PC-3 (cell line): ENCODE measurements around the gene CSNK2A2. TPM values are rescaled to one million over a fixed set of nuclear protein-coding genes. Genes with fewer than 3 reads are reported as not detected.

Experiments
- ATAC-seq: fragments of 200-7000 bp; cut with Tn5 transposase; 2 replicates; pipeline ENCODE4 v1.9.1; 2020; ENCODE audit warnings: mild to moderate bottlenecking, moderate library complexity
- BruUV-seq: library from RNA; stranded (reverse); fragments of 400-500 nt; replicated peaks from 2 replicates; lab custom pipeline; 2021; lab: Mats Ljungman, UMichigan
- CTCF ChIA-PET: fragments of 300-600 bp; sonication (Branson Sonifier 250); formaldehyde crosslinking; loops from one replicate; lab custom pipeline; 2022; ENCODE audit warnings: antibody characterized with exemption; lab: Charles Lee
- POLR2A ChIA-PET: fragments of 300-600 bp; sonication (Branson Sonifier 250); formaldehyde crosslinking; loops from one replicate; lab custom pipeline; 2022; ENCODE audit warnings: antibody characterized with exemption; ENCODE audit not compliant: unreplicated experiment; lab: Charles Lee
- DNase-seq: peaks from one replicate; pipeline ENCODE4 v3.0.0-alpha.2; 2015
- H2AFZ ChIP-seq: fragments of 300-600 bp; sonication (generic); 2 replicates; pipeline ENCODE4 v1.6.0; 2016; ENCODE audit warnings: antibody characterized with exemption, low read length
- H3F3A ChIP-seq: fragments of 300-600 bp; sonication (generic); one replicate; pipeline ENCODE4 v1.6.0; 2017; ENCODE audit warnings: antibody characterized with exemption, low read length, control low read depth, mild to moderate bottlenecking; ENCODE audit not compliant: unreplicated experiment
- H3K27ac ChIP-seq: fragments of 300-600 bp; sonication (generic); 2 replicates; pipeline ENCODE4 v1.5.1; 2016; ENCODE audit warnings: mild to moderate bottlenecking, low read length
- H3K27me3 ChIP-seq: fragments of 300-600 bp; sonication (generic); 2 replicates; pipeline ENCODE4 v1.6.1; 2016; ENCODE audit warnings: low read length, mixed read lengths
- H3K36me3 ChIP-seq: fragments of 300-600 bp; sonication (generic); 2 replicates; pipeline ENCODE4 v1.6.1; 2016; ENCODE audit warnings: low read depth, mixed run types, low read length, mixed read lengths
- H3K4me1 ChIP-seq: fragments of 300-600 bp; sonication (generic); 2 replicates; pipeline ENCODE4 v1.5.1; 2016; ENCODE audit warnings: low read length; ENCODE audit not compliant: insufficient read depth
- H3K4me2 ChIP-seq: fragments of 300-600 bp; sonication (generic); 2 replicates; pipeline ENCODE4 v1.6.0; 2016; ENCODE audit warnings: low read length
- H3K4me3 ChIP-seq: fragments of 300-600 bp; sonication (generic); 2 replicates; pipeline ENCODE4 v1.5.1; 2016; ENCODE audit warnings: mild to moderate bottlenecking, low read length, mixed read lengths
- H3K79me2 ChIP-seq: fragments of 300-600 bp; sonication (generic); 2 replicates; pipeline ENCODE4 v1.6.1; 2017; ENCODE audit warnings: low read length, mixed read lengths
- H3K9ac ChIP-seq: fragments of 300-600 bp; sonication (generic); 2 replicates; pipeline ENCODE4 v1.6.0; 2016; ENCODE audit warnings: mild to moderate bottlenecking, low read length
- H3K9me2 ChIP-seq: fragments of 300-600 bp; sonication (generic); replicated peaks from 2 replicates; pipeline ENCODE4 v1.6.1; 2016; ENCODE audit warnings: mixed run types, low read length, mixed read lengths
- H3K9me3 ChIP-seq: fragments of 300-600 bp; sonication (generic); 2 replicates; pipeline ENCODE4 v1.6.1; 2016; ENCODE audit warnings: low read length, mixed read lengths
- H4K20me1 ChIP-seq: fragments of 300-600 bp; sonication (generic); 2 replicates; pipeline ENCODE4 v1.6.1; 2016; ENCODE audit warnings: low read length, mixed read lengths
- EZH2 ChIP-seq: fragments of 300-600 bp; sonication (generic); IDR thresholded peaks from one replicate; pipeline ENCODE4 v1.6.1; 2017; ENCODE audit warnings: antibody characterized with exemption, mild to moderate bottlenecking, low read length; ENCODE audit not compliant: unreplicated experiment
- EZH2phosphoT487 ChIP-seq: fragments of 300-600 bp; sonication (generic); IDR thresholded peaks from 2 replicates; pipeline ENCODE4 v1.6.1; 2018; ENCODE audit warnings: mild to moderate bottlenecking, antibody characterized with exemption, low read length, borderline replicate concordance
- intact Hi-C: fragments of 100-400 bp; cut with micrococcal nuclease; formaldehyde crosslinking; loops from 2 replicates; pipeline ENCODE4 v1.9.0; 2023
- total RNA-seq: library from RNA; depleted of rRNA; stranded (reverse); fragments of >200 nt; gene quantifications from 2 replicates; pipeline ENCODE4 v1.2.3, GENCODE V29; 2014
- TF ChIP-seq, protein P1 (sequence below): fragments of 300-600 bp; sonication (generic); conservative IDR thresholded peaks from 2 replicates; pipeline ENCODE4 v1.5.1; 2017; ENCODE audit warnings: antibody characterized with exemption, low read depth, mild to moderate bottlenecking, low read length

Gene CSNK2A2
- total RNA-seq, 1 experiment from 2014 or later, result 14.2 TPM

DNA sequence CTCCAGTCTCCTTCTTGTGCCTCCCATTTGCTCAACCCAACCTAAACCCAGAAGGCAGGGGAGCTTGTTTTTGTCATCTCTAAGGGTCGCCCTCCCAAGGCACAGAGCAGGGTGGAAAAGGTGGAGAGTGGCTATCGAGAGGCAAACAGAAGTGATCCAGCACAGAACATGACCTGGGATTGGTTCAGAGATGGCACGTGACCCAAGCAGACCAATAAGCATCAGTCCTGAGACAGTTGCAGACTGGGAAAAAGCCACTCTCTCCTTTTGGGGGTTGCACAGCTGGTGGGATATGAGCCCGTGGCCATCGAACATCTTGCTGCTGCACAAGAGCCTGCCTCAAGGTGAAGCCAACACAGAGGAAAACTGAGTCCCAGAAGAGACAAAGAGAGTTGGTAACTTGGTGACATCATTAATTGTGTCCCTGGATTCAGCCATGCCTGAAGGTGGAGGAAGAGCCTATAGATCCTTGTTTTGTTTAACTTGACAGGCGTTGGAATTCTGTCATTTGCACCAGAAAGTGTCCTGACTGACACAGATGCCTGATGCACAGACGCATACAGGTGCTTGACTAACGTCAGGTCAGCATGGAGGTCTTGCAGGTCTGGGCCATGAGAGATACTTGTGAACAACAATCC is 28.2 kb upstream of the CSNK2A2 start:
- Histone ChIP-seq H3K4me1 (no peaks in the 10 kb centered on the region; the same call in 1 of the 2 replicates), H3F3A (no peaks in the 10 kb centered on the region), H3K4me3 (no peak overlapping the region), H3K9me3 (no peaks in the 10 kb centered on the region), H3K79me2 (no peaks in the 10 kb centered on the region), H3K4me2 (no peak overlapping the region), H2AFZ (no peak overlapping the region), H3K9ac (no peak overlapping the region), H4K20me1 (no peaks in the 10 kb centered on the region), H3K36me3 (no peaks in the 10 kb centered on the region), H3K27me3 (no peaks in the 10 kb centered on the region), H3K9me2 (no peaks in the 10 kb centered on the region), H3K27ac (no peak overlapping the region)
- DNase-seq (no peak), ATAC-seq (no peak)
- BruUV-seq, result no TSS peak
- no peak for TF ChIP-seq EZH2
- TF ChIP-seq EZH2phosphoT487, result no peak
- TF ChIP-seq, protein P1, sequence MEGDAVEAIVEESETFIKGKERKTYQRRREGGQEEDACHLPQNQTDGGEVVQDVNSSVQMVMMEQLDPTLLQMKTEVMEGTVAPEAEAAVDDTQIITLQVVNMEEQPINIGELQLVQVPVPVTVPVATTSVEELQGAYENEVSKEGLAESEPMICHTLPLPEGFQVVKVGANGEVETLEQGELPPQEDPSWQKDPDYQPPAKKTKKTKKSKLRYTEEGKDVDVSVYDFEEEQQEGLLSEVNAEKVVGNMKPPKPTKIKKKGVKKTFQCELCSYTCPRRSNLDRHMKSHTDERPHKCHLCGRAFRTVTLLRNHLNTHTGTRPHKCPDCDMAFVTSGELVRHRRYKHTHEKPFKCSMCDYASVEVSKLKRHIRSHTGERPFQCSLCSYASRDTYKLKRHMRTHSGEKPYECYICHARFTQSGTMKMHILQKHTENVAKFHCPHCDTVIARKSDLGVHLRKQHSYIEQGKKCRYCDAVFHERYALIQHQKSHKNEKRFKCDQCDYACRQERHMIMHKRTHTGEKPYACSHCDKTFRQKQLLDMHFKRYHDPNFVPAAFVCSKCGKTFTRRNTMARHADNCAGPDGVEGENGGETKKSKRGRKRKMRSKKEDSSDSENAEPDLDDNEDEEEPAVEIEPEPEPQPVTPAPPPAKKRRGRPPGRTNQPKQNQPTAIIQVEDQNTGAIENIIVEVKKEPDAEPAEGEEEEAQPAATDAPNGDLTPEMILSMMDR, result no peak
- POLR2A ChIA-PET, result no interaction called here
- intact Hi-C loops, result no loop called here
- CTCF ChIA-PET, result no interaction called here

DNA sequence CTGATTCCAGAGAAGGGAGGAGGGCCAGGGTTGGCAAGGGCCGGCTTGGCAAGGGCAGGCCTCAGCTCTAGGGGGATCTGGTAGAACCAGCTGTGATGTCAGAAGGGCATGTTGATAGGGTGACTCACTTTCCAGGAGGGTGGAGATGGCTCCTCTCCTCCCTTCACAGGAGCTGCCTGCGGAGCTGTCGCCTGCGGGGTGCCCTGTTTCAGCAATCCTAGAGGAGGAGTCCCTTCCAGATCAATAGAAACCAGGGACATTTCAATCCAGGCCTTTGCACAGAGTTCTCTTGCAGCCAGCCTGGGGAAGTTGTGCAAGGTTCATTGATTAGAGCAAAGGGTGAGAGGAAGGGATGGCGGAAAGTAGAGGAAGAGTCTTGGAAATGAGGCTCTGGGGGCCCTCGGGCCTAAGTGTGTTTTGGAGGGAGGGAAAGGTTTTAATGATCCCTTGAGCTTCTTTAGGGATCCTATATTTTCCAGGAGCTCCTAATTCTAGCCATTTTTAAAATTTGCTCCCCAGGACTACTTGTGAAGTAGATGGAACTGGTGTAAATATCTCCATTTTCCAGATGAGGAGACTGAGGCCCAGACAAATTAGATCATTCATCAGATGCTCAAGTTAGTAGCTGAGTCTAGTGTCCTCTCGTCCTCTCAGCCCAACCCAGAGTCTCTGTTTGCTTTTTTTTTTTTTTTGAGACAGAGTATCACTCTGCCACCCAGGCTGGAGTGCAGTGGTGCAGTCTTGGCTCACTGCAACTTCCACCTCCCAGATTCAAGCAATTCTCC is 24.8 kb upstream of the CSNK2A2 start:
- BruUV-seq, result no TSS peak
- Histone ChIP-seq H3F3A (no peaks in the 10 kb centered on the region), H3K4me1 (no peaks in the 10 kb centered on the region; the same call in 1 of the 2 replicates), H3K27me3 (peaks cover 6% of the 10 kb centered on the region; the same call in 1 of the 2 replicates), H3K27ac (no peak overlapping the region), H3K9ac (no peak overlapping the region), H3K4me3 (no peak overlapping the region), H2AFZ (peak overlapping the region; percentile 55; the same call in 1 of the 2 replicates), H3K4me2 (no peak overlapping the region; the same call in 1 of the 2 replicates), H3K36me3 (no peaks in the 10 kb centered on the region), H4K20me1 (no peaks in the 10 kb centered on the region), H3K9me2 (no peaks in the 10 kb centered on the region), H3K79me2 (no peaks in the 10 kb centered on the region), H3K9me3 (no peaks in the 10 kb centered on the region)
- TF ChIP-seq, protein P1, result no peak
- TF ChIP-seq EZH2 (no peak), EZH2phosphoT487 (no peak)
- peak; percentile 70 for ATAC-seq
- ChIA-PET POLR2A (no interaction called here), CTCF (no interaction called here)
- peak; percentile 58 for DNase-seq
- intact Hi-C loops, result no loop called here
